HG03103 (cell line): ENCODE measurements around the gene VSX1.

ENCODE experiments used
- ATAC-seq: cut with Tn5 transposase; IDR thresholded peaks from one replicate; pipeline ENCODE4 v1.9.1; 2021; ENCODE audit warnings: low read depth; ENCODE audit not compliant: unreplicated experiment

The VSX1 gene

DNA sequence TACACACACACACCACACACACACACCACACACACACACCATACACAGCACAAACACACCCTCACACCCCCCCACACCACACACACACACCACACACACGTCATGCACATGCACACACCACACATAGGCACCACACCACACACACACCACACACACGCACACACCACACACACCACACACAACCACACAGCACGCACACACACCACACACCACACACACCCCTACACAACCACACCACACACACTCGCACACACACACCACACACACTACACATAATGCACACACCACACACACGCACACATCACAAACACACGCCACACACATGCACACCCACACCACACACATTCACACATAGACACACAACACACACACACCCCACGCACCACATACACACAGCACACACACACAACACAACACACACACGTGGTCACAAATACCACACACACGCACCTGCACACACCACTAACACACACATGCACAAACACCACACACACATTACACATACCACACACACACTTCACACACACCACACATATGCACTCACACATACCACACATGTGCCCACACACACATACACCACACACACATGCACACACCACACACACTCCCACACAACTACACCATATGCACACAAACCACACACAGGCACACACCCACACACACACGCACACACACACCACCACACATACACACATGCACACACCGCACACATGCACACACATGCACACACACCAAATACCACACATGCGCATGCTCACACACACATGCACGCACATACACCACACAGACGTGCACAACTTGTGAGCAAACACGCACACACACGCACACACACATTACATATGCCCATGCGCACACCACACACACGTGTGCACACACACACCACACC lies 14.6 kb downstream of the VSX1 start:
- ATAC-seq: no peak

DNA sequence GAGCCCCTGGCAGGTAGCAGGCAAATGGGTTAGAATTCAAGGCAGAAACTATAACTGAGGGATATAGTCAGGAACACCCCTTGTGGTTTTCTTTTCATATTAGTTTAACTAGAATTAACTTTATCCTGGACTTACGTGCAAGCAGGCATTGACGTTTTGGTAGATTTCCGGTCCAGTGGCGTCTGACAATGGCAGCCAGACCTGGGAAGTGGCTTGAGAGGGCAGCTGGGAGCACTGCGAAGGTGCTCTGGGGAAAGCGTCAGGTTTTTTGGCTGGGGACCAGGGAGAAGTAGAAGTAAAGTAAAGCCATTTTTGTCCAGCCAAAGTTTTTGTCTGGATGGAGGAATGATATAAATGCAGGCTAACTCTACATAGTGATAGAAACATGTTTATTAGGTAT lies 15.6 kb downstream of the VSX1 start:
- no peak for ATAC-seq

DNA sequence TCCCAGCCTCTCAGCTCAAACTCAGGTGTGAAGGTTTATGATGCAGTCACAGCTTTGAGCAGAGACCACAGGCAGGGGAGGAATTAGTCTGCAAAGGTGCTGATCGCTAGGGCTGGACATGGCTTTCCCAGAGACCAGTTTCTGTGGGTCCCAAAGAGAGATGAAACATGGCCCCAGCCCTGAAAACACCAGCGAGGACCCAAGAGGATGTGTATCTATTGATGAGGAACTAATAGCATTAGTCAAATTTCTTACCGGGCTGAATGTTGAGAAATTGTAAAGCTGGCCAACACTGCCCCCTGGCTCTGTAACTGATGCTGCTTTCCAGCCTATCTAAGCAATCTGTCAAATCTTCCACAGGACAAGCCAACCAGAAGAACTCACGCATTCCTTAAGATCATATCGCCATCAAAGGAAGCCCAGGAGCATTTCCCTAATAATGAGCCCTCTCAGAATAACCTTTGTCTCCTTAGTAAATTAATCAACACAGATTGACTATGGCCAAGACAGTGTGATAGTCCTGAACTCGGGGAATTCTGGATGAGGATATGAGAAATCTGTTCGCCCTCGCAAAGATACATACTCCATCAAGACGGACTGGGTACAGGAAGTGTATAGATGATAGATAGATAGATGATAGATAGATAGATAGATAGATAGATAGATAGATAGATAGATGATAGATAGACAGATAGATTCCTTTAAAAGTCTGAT lies 16.2 kb downstream of the VSX1 start:
- ATAC-seq: no peak

DNA sequence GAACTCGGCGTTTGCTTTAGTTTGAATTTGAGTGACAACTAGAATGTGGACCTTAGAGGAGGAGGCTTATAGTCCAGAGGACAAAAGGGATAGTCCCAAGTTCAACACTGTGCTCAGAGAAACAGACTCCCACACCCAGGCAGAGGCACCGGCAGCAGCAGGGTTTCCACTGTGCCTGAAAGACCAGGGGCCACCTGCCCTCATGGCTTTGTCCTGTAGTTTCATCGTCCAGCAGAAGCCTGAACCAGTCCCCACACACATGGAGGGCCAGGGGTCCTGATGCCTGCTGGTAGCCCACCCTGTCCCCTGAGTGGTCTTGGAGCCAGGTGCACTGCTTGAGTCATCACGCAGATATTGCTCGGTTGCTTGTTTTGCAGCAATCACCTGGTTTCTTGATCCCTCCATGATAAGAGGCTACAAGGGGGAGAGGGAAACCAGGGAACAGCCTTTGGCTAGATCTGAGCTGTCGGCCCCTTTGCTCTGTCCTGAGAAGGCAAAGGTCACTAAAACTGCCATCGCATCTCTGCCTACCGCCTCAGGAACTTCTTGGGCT lies 16.8 kb downstream of the VSX1 start:
- ATAC-seq: no peak

DNA sequence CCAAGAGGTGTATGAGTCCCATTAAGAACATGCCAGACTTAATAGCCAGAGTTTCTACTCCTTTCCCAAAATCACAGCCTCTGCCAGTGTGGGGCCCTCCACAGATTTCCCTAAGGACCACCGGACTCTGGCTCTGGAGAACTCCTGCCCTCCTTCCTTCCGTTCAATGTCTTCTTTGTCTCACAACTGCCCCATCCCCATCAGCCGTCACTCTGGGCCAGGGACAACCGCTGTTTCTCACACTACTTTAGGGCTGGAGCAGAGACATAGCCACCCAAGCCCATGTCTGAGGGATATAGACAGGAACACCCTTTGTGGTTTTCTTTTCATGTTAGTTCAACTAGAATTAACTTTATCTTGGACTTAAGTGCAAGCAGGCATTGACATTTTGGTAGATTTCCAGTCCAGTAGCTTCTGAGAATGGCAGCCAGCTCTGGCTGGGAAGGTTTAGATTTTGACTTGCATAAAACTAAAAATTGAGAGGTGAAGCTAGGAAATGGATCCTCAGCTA lies 17.3 kb downstream of the VSX1 start:
- no peak for ATAC-seq

DNA sequence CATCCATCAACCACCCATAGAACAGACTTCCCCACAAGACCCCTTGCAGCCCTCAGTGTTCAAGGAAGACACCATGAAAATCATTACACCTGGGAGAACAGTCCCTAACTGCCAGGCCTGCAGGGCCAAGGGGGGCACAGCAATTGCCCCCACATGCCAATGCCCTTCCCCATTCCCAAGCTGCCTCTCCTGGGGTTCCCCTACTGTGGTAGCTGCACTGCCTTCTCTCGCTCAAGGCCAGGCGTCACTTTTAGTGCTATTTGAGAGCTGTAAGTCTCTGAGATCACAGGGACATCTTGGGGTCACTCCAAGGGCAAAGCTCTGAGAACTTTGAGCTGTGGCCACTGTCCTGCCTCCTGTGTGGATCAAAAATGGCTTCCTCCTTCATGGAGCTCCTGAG lies 18.0 kb downstream of the VSX1 start:
- no peak for ATAC-seq

DNA sequence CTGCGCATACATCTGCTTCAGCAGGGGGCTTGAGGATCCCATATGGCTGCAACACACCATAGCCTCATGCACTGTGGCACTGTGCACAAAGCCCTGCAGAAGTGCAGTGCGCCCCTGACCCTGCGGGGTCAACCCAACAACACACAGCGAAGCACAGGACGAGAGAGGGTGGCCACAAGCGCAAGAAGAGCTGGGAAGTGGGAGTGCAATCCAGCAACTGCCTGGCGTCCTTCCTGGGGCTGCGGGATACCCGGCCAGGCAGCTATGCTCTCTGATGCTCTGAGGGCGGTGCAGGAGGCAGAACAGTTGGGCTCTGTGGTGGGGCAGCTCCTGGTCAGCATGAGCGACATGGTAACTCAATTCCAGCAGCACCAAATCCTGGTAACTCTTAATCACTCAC lies 18.4 kb downstream of the VSX1 start:
- ATAC-seq: no peak

DNA sequence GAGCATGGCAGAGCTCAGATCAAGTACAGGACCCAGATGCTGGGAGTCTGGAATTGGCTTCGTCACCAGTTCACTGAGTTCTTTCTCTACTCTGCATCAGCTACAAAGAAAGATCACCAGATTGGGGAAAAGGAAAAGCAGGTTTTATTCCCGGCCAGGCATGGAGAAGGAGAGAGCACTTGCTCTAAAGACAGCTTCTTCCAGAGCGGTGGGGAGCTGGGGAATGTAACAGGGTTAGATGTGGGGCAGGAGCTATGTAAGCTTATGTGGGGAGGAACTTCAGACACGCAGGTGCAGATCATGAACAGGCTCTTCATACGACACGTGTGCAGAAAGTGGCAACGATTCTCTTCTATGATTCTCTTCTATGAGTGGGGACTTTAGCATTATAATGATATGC lies 19.1 kb downstream of the VSX1 start:
- ATAC-seq: no peak

DNA sequence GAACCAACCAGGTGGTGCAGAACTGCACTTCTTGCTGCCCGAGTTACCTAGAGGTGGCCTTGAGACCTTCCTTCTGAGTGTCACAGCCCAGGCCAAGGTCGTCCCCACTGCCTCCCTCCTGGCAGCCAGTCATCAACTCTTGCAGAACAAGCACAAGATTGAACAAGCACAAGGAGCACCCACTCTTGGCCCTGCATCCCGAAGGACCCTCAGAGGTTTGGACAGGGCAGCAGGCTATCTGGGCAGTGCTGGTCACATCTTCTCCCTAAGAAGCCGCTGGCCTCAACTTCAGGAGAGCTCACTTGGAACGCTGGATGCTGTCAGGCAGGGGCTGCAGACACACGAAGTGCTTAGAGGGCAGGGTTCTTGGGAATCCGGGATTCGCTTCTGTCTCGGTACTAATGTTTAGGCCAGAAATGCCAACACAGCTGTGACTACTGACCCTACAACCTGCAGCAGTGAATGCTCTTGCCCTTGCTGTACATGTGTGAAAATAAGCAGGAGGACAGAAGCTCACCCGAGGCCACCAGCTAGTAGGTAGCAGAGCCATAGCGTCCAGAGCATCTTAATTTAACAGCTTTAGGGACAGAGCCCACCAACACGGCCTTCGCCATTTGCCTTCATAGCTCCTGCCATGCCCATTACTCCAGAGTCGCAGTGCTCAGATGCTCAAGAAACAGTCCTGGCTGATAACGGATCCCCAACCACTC lies 20.0 kb downstream of the VSX1 start:
- no peak for ATAC-seq

DNA sequence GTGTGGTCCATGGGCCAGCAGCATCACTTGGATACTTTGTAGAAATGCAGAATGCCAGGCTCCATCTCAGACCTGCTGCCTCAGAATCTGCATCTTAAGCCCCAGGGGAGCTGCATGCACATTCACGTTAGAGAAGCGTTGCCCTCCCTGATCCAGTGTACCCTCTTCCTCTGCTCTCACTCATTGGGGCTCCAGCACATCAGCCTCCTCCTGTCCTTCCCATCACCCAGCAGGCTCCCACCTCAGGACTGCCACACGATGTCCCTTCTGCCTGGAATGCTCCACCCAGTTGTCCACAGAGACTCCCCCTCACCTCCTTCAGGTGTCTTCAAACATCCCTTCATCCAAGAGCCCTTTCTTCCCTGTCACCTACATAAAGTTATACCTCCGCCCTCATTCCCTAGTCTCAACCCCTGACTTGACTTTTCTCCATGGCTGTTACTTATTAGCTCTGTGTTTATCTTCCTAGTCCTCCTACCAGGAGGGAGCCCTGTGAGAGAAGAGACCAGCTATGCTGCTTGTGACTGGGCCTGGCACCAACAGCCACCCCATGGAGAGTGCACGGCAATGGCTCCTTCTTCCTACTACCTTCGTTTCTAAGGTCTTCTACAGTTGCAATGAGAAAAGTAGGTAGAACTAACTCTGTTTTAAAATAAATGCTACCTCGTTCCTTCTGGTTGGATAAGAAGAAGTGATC lies 20.7 kb downstream of the VSX1 start:
- ATAC-seq: no peak

DNA sequence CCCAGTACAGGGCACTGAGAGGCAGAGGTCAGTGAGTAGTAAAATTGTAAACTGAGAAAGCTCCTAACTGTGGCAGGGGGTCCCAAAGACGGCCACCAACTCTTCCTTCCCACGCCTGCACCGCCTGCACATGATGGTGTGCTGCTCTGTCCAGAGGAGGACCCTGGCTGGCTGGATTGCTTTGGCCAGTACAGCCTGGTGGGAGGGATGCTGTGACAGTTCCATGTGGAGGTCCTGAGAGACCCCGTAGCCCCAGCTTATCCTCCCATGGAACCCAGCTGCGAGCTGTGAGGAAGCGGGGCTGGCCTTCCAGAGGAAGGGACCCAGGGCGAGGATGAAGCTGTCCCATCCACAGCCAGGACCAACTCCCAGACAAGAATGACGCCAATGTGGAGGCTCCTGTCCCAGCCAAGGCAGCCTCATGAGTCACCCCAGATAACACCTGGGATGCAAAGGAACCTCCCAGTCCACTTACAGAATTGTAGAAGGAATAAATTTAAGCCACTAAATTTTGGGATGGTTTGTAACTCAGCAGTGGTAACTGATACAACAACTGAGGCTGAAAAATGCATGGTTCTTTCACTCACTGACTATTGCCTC lies 22.0 kb downstream of the VSX1 start:
- ATAC-seq: no peak

DNA sequence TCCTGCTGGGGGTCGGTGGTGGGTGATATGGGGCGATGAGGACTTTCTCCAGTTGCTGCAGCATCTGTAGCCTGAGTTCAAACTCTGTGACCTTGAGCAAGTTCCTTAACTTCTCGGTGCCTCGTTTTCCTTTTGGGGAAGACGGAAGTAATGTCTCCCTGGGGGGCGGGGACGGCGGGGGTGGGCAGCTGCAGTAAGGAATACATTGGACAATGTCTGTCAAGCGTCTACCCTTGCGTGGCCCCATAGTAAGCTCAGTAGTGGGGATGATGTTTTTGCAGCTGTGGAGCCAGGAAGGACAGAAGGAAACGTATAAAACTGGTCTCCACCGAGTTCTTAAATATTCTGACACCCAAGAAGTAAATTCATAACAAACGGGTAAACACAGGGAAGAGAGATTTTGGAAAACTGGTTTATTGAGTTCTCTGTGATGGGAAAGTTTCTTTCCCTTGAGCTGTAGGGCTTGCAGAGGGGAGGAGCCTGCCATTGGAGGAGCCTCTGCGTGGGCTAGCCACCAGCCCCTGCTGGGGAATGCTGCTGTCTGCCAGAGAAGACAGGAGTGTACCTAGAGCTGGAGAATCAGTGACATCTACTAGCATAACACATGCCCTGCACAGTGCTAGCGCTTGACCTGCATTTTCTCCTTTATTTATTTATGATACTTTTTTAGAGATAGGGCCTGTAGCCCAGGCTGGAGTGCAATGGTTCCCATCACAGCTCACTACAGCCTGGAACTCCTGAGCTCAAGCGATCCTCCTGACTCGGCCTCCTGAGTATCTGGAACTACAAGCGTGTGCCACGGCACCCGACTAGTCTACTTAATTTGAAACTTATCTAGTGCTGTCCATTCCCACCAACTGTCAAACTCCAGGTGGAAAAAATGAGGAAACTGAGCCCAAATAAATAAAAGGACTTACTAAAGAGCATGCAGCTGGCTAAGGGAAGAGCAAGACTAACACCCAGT lies 22.8 kb downstream of the VSX1 start:
- ATAC-seq: no peak

DNA sequence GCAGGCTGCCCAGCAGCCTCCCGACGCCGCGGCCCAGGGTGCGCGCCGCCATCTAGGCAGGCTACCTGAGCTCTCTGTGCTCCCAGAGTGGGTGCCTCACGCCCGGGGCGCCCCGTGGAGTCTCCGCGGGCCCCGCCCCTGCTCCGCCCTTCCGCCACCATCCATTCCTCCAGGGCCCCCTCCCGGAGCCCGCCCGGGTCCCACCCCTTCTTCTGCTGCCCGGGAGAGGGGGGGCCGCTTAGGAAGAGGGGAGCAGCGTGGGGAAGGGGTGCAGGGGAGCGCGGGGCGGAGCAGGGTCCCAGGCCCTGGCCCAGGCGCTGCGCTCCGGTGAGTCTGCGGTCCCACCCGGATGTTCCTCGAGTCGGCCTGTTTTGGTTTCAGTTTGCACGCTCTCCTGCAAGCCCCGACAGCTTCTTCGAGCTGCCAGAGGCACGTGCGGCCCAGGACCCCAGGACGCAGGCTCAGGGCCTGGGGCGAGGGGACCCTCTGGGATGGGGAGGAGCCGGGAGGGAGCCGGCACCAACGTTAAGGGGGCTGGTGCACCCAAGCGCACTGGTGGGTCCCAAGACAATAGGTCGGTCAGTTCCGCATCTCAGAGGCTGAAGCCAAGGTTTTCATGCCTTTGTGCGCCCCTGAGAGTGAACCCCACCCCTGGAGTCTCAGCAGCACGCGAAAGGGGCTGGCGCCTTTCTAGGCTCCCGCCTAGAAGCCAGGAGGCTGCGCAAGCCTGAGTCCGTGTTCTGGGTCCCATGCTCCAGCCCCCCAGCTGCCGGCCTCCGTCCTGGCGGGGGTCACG lies 23.7 kb downstream of the VSX1 start, which contains the start of gene ACSS1:
Gene ACSS1 (minus strand): TSS at position 89 of the 796 bp plus-strand sequence. CDS start 37 bp downstream, at position 52.
- ATAC-seq: peak; percentile 60

DNA sequence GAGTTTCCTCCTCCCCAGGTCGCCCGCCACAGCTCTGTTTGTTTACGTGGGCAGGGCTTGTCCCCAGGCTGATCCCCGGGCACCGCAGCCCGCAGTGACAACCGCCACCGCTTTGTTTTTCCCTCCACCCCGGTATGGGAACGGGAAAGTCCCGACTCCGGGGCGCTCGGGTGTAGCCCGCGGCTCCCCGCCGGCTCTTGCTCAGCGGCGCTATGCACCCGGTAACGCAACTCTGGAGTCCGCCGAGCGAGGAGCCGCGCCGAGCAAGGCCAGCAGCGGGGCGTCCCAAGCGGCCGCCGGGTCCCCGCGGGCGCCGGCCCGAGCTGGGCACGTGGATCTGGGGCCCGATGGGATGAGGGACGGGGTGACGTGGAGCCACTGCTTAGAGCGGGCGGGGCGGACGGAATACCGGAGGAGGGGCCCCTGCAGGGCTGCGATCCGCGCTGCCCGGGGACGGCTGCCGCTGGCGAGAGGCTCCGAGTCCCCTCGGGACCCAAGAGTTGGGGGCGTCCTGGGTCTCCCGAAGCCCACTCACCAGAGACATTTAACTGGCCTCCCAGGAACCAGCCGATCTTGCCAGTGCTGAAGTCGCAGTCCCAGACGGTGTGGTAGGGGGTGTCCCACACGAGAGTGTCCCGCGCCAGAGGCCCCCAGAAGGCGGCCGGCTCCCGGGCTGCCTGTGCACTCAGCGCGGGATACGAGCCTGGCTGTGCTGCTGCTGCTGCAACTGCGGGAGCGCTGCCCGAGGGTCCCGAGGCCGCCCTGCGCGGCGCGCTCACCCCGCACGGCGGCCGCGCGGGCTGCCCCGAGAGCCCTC lies 24.5 kb downstream of the VSX1 start:
- ATAC-seq: peak; percentile 26

DNA sequence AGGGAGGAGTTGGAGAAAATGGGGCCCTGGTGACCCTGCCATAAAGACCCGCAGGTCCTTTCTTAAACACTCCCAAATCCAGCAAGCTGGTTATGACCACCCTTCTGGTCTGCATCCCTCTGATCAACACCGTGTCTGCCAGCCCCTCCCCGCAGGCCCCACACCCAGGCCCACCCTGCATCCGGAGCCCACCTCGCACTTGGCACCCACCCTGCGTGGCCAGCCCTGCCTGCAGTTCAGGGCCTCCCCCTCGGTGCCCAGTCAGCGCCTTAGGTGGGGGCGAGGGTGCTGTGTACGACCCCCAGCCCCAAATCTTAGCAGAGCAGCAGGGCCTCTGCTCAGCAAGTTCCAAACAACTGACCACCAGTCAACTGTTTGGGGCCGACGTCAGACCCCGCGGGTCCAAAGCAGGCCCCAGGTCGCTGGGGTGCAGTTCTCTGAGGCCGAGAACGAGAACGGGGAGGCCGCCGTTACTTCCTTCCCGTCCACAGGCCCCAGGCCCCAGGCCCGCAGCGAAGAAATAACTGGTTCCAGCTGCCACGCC lies 25.2 kb downstream of the VSX1 start:
- ATAC-seq: peak; percentile 19

DNA sequence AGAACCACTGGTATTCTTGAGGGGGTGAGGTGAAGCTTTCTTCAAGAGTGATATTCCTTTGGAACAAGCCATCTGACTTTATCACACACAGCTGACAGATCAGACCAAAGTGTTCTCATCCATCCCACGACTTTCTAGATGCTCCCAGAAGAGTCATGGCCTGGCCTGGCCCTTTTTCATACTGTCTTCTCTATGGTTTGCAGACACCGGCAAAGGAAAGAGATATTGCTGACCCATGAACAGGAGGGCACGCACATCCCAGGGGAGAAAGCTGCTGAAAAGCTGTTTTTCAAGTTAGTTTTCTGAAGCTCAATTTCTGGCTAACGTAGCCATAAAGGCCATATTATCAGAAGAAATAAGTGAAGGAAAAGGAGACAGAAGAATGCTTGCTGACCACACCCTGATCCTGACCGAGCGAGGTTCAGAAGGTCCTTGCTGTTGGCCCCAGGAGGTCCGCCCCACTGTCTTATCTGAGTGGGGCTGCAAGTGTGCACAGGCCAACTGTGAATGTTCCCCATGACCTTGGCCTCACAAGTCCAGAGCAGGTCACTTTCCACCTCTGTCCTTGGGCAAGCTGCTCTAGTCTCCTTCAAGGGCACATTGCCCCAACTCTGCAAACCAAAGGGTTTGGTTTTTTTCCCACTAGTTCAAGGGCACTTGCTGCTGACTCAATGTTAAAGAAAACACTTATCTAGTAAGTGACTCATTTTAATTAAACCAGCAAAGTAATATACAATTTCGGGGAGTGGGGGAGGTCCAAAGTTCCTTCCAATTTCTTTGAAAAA lies 26.0 kb downstream of the VSX1 start:
- no peak for ATAC-seq
